ENCODE results near the gene RNF115. TPM values are rescaled to one million over a fixed set of nuclear protein-coding genes. Genes with fewer than 3 reads are reported as not detected.
"Not testable (repeated sequence)": the region's sequence is repeated elsewhere in the genome, so short reads cannot be mapped to it uniquely, and the experiment has no call there.

RNF115 gene
- polyA plus RNA-seq (2013, experiment 1 of 2; ENCODE audit: insufficient read length): 12.7 TPM
- 13.4 TPM for polyA plus RNA-seq (2013, experiment 2 of 2; ENCODE audit: insufficient read length)

DNA sequence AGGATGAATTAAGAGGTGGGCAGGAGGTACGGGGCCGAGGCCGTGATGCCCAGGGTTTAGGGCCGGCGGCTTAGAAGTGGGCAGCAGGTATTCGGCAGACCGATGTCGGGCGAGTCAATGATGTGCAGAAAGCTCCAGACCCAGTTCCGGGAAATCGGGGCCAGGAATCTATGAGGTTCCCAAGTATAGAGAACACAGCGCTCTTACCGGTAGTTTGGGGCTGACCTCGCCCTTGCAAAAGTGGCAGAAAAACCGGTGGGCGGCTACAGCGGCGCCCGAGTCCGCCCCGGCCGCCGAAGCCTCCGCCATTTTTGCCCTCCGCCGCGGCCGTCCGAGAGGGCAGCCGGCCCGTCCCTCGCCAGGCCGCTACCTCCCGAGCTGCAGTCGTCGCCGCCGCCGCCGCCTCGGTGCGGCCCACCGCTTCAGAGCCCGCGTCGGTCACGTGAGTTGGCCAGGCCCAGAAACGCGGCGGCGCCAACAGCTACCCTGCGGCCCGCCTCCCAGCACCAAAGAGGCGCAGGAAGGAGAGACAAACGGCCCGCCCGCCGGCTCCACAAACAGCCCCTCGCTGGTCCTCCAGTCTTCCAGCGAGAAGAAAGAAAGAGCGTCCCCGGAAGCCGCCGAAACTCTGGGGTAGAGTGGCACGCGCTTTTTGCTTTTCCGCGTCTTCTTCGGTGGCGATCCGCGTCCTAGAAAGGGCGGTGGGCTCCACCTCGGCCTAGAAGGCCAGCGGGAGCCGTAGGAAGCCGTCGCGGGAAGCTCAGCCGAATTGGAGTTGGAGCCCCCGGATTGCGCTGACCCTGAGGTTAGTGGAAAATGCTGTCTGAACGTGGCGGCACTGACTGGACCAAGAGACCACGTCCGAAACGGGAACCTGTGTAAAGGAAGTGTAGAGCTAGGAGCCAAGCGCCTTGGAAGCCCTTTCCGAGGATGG is at the start of gene RNF115, which contains the start of gene POLR3C:
RNF115 (minus strand) TSS at position 531 of the 934 bp plus-strand sequence; CDS start at position 309, 222 bp downstream.
POLR3C (plus strand) TSS at position 636 of the 934 bp plus-strand sequence. CDS start 1,577 bp downstream, outside the sequence.
- peak; percentile 94 for DNase-seq

GRCh38 chr1:145871994-145872924 is 48.4 kb upstream of the RNF115 start:
- DNase-seq: no peak

- DNase-seq: no peak
These were observed 44.3 kb upstream of the RNF115 start for GRCh38 chr1:145868232-145868631.

- DNase-seq: no peak
These were observed 39.6 kb upstream of the RNF115 start for GRCh38 chr1:145863282-145864018.

GRCh38 chr1:145859491-145860023 is 35.7 kb upstream of the RNF115 start:
- peak; percentile 91 for DNase-seq

GRCh38 chr1:145858901-145859490 is 35.1 kb upstream of the RNF115 start, which contains the start of gene PIAS3:
Gene PIAS3, minus strand, starts transcription at chr1:145859081. Its CDS starts 91 bp downstream, at chr1:145858990.
- DNase-seq: peak; percentile 96

- peak; percentile 32 for DNase-seq
These were observed 34.5 kb upstream of the RNF115 start for GRCh38 chr1:145858238-145858900.

DNA sequence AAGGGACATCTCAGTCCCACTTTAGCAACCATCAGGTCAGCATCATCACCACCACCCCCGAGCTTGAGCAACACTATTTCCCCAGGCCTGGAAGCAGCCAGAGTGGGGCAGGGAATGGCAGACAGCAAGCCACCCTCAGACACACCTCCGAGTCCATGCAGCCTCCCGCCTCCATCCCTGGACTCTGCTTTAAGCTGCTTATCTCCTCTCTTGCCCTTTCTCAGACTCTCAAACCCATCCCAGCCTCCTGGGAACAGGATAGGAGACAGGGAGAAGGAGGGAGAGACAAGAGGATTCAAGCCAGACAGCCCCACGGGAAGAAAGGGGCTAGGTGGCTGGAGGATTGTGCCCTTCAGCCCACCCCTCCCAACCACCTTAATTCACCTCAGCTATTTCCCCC is 33.3 kb upstream of the RNF115 start:
- no peak for DNase-seq

DNA sequence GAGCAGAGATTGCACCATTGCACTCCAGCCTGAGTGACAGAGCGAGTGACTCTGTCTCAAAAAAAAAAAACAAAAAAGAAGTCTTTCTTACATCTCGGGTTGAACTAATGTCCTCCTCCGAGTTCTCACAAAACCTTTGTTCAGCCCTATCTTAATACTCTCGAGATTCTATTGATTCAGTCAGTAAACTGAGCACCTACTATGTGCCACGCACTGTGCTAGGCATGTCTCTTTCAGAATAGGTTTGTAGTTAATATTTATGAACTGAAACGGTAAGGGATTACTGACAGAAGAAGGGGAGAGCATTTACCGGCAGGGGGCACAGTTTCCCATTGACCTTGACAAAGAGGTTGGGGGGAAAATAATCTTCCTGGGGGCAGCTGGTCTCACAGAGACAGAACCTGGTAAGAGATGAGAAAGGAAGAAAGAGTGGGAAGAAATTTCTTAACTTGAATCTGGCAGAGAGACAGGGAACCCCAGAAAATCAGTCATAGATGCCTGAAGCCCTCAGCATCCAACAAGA is 31.6 kb upstream of the RNF115 start:
- DNase-seq: no peak

GRCh38 chr1:145849356-145850160 is 25.7 kb upstream of the RNF115 start:
- DNase-seq: peak; percentile 87

GRCh38 chr1:145847827-145848226 is 23.9 kb upstream of the RNF115 start:
- no peak for DNase-seq

- DNase-seq: peak; percentile 34
These were observed 22.3 kb upstream of the RNF115 start for GRCh38 chr1:145846201-145846612.

GRCh38 chr1:145845514-145846161 is 21.7 kb upstream of the RNF115 start, which contains the start of gene NUDT17:
Gene NUDT17, plus strand, starts transcription at chr1:145845630. Its CDS starts 11 bp downstream, at chr1:145845641.
- peak; percentile 81 for DNase-seq

- DNase-seq: no peak
These were observed 21.2 kb upstream of the RNF115 start for GRCh38 chr1:145845144-145845513.

- DNase-seq: no peak
These were observed 19.1 kb upstream of the RNF115 start for GRCh38 chr1:145843031-145843430.

DNA sequence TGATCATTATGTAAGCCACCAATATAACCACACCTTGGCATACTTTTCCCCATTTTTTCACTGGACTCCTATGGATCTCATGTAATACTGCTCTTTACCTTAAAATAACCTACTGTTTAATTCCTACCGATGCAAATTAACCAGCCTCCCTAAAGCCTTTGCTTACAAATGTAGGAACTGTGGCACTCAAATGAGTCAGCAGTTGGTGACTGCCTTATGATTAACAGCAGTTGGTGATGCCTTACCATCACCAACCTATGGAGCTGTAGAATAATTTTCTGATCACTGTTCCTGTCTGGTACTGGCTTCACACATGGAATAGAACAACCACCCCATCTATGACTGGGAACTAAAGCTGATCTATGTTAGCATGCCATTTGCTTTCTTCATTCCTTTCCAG is 13.8 kb upstream of the RNF115 start:
- no peak for DNase-seq

DNA sequence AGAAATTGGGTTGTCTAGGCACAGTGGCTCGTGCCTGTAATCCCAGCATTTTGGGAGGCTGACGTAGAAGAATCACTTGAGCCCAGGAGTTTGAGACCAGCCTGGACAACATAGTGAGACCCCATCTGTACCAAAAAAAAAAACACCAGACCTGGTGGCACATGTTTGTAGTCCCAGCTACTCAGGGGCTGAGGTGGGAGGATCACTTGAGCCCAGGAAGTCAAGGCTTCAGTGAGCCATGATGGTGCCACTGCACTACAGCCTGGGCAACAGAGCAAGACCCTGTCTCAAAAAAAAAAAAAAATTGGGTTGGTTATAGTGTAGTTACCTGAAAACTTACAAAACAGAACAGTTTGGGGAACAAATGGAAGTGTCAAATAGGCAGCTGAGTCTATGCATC is 6.9 kb upstream of the RNF115 start:
- DNase-seq: not testable (repeated sequence)

GRCh38 chr1:145828367-145829026 is 4.6 kb upstream of the RNF115 start:
- DNase-seq: no peak

Data from fibroblast of skin of scalp (primary cell).